Thymus (tissue), 14 donors: ENCODE measurements around the gene THPO. TPM values are rescaled to one million over a fixed set of nuclear protein-coding genes. Genes with fewer than 3 reads are reported as not detected.

Experiments used
- DNase-seq, 9 donors: peaks; one replicate each; pipeline ENCODE4 v3.0.0-alpha.2; 2013; ENCODE audit warnings: low spot score in 9 of 9, low read depth in 6 of 9, missing footprints in 1 of 9
- H3K27ac ChIP-seq, 2 donors: one replicate each; pipeline ENCODE4 v1.5.1; 2013; ENCODE audit warnings: control low read depth in 1 of 2, low read depth in 1 of 2, low read length in 1 of 2, mild to moderate bottlenecking in 1 of 2, moderate library complexity in 1 of 2
- H3K27me3 ChIP-seq, 2 donors: one replicate each; pipeline ENCODE4 v1.5.1; 2013; ENCODE audit warnings: low read length in 1 of 2; ENCODE audit not compliant: control insufficient read depth in 2 of 2, insufficient read depth in 1 of 2
- H3K36me3 ChIP-seq, 2 donors: one replicate each; pipeline ENCODE4 v1.5.1; 2013; ENCODE audit warnings: low read length in 1 of 2, mild to moderate bottlenecking in 1 of 2, moderate library complexity in 1 of 2; ENCODE audit not compliant: control insufficient read depth in 2 of 2, insufficient read depth in 2 of 2
- H3K4me1 ChIP-seq, 2 donors: one replicate each; pipeline ENCODE4 v1.5.1; 2013; ENCODE audit warnings: low read length in 2 of 2; ENCODE audit not compliant: control insufficient read depth in 2 of 2, insufficient read depth in 2 of 2
- H3K4me3 ChIP-seq, 2 donors: one replicate each; pipeline ENCODE4 v1.5.1; 2013; ENCODE audit warnings: low read length in 2 of 2, control low read depth in 1 of 2, mild to moderate bottlenecking in 1 of 2
- H3K9me3 ChIP-seq, 2 donors: one replicate each; pipeline ENCODE4 v1.5.1; 2013; ENCODE audit warnings: low read length in 1 of 2, mild to moderate bottlenecking in 1 of 2; ENCODE audit not compliant: control insufficient read depth in 2 of 2, insufficient read depth in 1 of 2
- WGBS: extraction: QIAGEN DNeasy Blood & Tissue Kit; methylation state at CpG from one replicate; pipeline ENCODE4 v1.1.7; 2013; 5-methylcytosine and 5-hydroxymethylcytosine counted together
- long read RNA-seq, 10 donors: transcript quantifications; one replicate each; lab custom pipeline, GENCODE V29; 2026
- polyA plus RNA-seq: library from polyadenylated mRNA; stranded (reverse); fragments of 200-250 nt; gene quantifications from one replicate; pipeline ENCODE4 v1.2.3, GENCODE V29; 2013
- total RNA-seq: library from RNA; stranded (reverse); fragments of 120-200 nt; gene quantifications from one replicate; pipeline ENCODE4 v1.2.4, GENCODE V29; 2013
- donor health status: healthy.

The THPO gene
- not detected for total RNA-seq
- 0.21 TPM for polyA plus RNA-seq
- long read RNA-seq, donor 1, result 0 reads
- long read RNA-seq, donor 2, result 0 reads
- long read RNA-seq, donor 3, result 0 reads
- long read RNA-seq, donor 4, result 0 reads
- long read RNA-seq, donor 5, result 0 reads
- long read RNA-seq, donor 6, result 0 reads
- long read RNA-seq, donor 7, result 0 reads
- long read RNA-seq, donor 8, result 0 reads
- long read RNA-seq, donor 9, result 0 reads
- long read RNA-seq, donor 10, result 0 reads

DNA sequence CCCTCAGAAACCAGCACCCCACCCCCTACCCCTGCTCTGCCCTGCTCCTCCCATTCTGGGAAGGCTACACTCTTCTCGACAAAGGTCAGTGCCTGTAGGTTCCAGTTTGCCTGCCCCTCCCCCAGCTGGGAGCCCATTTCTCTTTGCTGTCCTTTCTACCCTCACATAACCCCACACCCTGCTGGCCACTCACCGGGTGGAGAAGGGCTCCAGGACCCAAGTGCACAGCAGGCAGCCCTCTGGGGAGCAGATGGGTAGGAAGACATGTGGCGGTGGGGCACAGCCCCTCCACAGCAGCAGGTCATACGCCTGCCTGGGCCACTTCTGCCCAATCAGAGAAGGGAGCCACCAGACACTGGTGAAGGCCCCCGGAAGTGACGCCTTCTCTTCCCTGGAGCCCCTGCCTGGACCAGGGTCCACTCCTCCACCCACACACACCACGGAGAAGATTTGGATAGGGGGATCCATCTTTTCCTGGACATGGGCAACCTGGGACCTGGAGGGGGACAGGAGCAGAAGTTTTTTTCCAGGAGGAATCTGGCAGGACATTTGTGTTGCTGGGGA lies at the start of gene THPO:
Gene THPO, minus strand, starts transcription at position 326 of the 564 bp plus-strand sequence. CDS start 1,948 bp downstream, outside the sequence.
- H3K27ac ChIP-seq, result no peak within 1 kb of the TSS
- H3K4me1 ChIP-seq, result peaks cover 3 to 18% of the 10 kb centered on the region in 2 donors
- 89% methylated on average over 7 of the region's 7 CpGs for WGBS
- no peaks in the 10 kb centered on the region for H3K9me3 ChIP-seq
- H3K4me3 ChIP-seq, result no peak within 1 kb of the TSS
- no peak for DNase-seq
- H3K36me3 ChIP-seq, result no peaks in the 10 kb centered on the region
- H3K27me3 ChIP-seq, result peaks cover 56 to 73% of the 10 kb centered on the region in 2 donors

DNA sequence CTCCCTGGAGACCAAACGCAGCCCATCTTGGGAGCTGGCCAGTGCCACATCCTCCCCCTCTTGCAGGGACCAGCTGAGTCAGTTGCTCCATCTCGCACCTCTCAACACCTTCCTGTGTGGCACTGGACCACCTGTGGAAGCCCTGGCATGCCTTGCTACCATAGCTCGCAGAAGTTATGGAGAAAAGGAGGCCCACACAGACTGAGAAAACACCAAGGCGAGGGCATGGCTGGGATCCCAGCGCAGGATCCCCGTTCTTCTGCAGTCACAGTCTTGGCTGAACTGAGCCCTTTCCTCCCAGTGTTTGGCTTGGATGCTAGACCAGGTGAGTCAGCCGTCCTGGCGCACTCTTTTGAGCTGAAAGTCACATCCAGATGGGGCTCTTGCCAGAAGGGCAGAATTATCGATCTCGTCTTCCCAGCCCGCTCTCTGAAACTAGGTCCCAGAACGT lies 48.7 kb upstream of the THPO start:
- no peaks in the 10 kb centered on the region for H3K36me3 ChIP-seq
- H3K9me3 ChIP-seq, result no peaks in the 10 kb centered on the region
- 91% methylated on average over 12 of the region's 12 CpGs for WGBS
- DNase-seq, result no peak
- no peak overlapping the region for H3K27ac ChIP-seq
- no peaks in the 10 kb centered on the region for H3K4me1 ChIP-seq
- H3K4me3 ChIP-seq, result no peak overlapping the region
- no peaks in the 10 kb centered on the region for H3K27me3 ChIP-seq

DNA sequence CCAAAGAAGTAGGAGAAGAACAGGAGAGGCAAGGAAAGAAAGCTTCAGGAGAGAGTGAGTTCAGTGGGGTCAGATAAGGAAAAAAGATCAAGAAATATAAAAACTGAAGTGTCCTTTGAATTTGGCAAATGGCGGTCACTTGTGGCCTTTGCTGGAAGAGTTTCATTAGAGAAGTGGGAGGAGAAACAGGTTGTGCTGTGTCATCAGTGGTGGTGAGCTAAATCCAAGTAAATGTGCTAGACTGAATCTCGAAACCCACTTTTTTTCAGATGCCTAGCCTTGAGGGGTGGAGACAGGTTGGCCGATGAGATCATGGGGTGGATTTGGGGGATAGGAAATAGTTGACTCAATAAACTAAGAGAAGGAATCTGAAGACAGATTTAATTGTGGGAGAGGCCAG lies 45.6 kb upstream of the THPO start:
- Histone ChIP-seq H3K36me3 (no peaks in the 10 kb centered on the region), H3K4me1 (no peaks in the 10 kb centered on the region), H3K9me3 (no peaks in the 10 kb centered on the region), H3K4me3 (no peak overlapping the region), H3K27me3 (no peaks in the 10 kb centered on the region), H3K27ac (no peak overlapping the region)
- no peak for DNase-seq
- WGBS, result 73% methylated on average over 3 of the region's 3 CpGs

DNA sequence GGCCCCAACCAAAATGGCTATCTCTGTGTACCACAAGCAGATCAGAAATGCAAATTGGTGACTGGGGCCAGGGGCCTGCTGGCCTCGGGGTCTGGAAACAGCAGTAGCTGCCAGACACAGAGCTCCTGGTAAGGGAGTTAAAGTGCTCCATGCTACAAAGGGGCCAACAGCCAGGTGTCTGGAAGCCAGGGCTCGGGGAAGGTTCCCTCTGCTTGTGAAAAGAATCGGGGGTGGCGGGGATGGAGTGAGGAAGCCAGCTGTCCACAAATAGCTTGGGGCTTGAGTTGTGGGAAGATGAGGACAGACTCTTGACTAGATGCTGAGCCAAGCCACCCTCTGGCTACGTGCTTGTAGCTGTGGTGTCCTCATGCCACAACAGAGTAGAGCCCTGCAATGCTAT lies 41.2 kb upstream of the THPO start:
- Histone ChIP-seq H3K4me1 (no peaks in the 10 kb centered on the region), H3K9me3 (no peaks in the 10 kb centered on the region), H3K4me3 (no peak overlapping the region), H3K27ac (no peak overlapping the region), H3K27me3 (no peaks in the 10 kb centered on the region), H3K36me3 (no peaks in the 10 kb centered on the region)
- 88% methylated on average over 5 of the region's 5 CpGs for WGBS
- no peak for DNase-seq

DNA sequence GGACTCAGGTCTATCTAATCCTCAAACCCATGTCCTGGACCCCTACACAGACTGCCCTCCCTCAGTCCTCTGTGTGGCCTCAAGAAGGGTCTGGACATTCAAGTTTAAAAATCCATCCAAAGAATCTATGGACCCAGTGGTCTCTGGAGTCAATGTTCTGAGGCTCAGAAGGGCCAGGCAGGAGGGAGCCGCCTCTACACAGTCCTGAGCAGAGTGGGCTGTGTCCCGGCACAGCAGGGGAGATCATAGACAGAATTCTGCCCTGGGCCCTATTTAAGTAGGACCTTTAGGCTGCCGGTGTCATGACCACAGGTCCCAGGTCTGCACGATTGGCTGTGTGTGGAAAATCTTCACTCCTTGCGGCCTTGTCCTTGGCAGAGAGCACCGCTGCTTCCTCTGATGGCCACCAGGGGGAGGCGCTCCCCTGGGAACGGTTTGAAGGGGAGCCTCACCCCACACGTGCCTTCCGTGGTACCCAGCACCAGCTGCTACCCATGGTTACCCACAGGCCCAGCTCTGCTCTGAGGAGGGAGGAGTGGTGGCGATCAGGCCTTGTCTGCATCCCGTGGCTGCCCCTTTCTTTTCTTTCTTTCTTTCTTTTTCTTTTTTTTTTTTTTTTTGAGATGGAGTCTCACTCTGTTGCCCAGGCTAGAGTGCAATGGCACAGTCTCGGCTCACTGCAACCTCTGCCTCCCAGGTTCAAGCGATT lies 39.8 kb upstream of the THPO start:
- Histone ChIP-seq H3K27me3 (no peaks in the 10 kb centered on the region), H3K9me3 (no peaks in the 10 kb centered on the region), H3K4me1 (no peaks in the 10 kb centered on the region), H3K27ac (no peak overlapping the region), H3K4me3 (no peak overlapping the region), H3K36me3 (no peaks in the 10 kb centered on the region)
- 34% methylated on average over 14 of the region's 14 CpGs for WGBS
- DNase-seq, result peak; percentile 27 to 75 (median 40)

DNA sequence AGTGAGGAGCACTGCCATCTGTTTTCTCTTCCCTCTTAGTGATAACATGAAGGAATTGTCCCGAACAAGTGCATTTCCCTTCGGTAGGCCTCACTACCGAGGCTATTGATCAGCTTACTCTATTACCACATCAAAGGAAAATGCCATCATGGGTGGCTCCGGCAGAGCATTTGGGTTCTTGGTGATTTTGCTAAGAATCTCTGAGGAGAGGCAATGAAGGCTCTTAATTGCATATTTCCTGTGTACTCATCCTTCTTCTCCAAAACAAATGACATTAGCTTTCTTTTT lies 37.1 kb upstream of the THPO start:
- Histone ChIP-seq H3K4me3 (no peak overlapping the region), H3K9me3 (no peaks in the 10 kb centered on the region), H3K36me3 (no peaks in the 10 kb centered on the region), H3K4me1 (no peaks in the 10 kb centered on the region), H3K27ac (no peak overlapping the region), H3K27me3 (no peaks in the 10 kb centered on the region)
- DNase-seq, result no peak
- WGBS, result 92% methylated on average over 4 of the region's 4 CpGs

DNA sequence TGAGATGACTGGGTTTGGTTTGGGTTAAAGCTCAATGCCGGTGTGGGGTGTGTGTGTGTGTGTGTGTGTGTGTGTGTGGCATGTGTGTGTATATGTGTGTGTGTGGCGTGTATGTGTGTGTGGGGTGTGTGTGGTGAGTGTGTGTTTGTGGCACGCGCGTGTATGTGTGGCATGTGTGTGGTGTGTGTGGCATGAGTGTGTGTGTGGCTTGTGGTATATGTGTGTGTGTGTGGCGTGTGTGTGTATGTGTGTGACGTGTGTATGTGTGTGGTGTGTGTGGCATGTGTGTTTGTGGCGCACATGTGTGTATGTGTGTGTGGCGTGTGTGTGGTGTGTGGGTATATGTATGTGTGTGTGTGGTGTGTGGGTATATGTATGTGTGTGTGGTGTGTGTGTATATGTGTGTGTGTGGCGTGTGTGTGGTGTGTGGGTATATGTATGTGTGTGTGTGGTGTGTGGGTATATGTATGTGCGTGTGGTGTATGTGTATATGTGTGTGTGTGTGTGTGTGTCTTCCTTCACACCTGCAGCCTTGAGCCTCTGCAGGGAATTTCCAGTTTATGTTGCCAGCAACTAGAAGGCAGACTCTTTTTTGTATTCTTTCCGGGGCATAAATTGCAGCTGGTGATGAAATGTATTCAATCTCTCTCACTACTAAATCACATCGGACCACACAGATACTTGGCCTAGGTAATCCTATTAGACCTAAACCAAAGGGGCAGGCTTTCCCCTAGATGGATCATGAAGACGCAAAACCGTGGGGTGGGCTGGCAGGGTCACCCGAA lies 36.6 kb upstream of the THPO start:
- WGBS, result 98% methylated on average over 16 of the region's 16 CpGs
- DNase-seq, result no peak
- H3K4me3 ChIP-seq, result no peak overlapping the region

DNA sequence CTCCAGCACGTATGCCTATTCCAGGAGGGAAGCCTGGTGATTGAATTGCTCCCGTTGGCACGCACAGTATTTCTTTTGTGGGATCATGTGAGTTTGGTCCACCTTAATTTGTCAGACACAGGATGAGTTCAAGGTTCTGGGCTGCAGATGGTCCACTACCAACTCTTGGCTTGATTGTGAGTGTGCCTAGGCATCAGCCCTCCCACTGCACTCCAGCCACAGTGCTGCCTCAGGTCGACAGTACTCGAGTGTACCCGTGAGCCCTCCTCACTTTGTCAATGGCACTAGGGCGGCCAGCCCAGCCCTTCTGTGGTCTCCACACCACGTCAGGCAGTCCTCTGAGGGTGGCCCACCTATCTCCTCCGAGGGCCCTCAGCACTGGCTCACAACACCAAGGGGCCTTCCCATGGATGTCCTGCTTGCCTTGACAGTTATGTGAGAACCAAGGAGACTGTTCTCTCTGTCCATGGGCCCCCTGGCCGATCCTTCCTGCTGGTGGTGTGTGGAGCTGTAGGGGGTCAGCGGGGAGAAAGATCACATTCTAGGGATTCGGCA lies 32.0 kb upstream of the THPO start:
- H3K9me3 ChIP-seq, result no peaks in the 10 kb centered on the region
- H3K27me3 ChIP-seq, result no peaks in the 10 kb centered on the region
- H3K36me3 ChIP-seq, result no peaks in the 10 kb centered on the region
- no peak overlapping the region for H3K27ac ChIP-seq
- no peaks in the 10 kb centered on the region for H3K4me1 ChIP-seq
- no peak overlapping the region for H3K4me3 ChIP-seq
- no peak for DNase-seq
- WGBS, result 85% methylated on average over 12 of the region's 12 CpGs

More for the DNA sequence above, 36.6 kb upstream of the THPO start:
- H3K4me1 ChIP-seq, result no peaks in the 10 kb centered on the region
- no peaks in the 10 kb centered on the region for H3K27me3 ChIP-seq
- H3K9me3 ChIP-seq, result no peaks in the 10 kb centered on the region
- no peak overlapping the region for H3K27ac ChIP-seq
- no peaks in the 10 kb centered on the region for H3K36me3 ChIP-seq
